ENCODE data around the gene DPP10.

DNA sequence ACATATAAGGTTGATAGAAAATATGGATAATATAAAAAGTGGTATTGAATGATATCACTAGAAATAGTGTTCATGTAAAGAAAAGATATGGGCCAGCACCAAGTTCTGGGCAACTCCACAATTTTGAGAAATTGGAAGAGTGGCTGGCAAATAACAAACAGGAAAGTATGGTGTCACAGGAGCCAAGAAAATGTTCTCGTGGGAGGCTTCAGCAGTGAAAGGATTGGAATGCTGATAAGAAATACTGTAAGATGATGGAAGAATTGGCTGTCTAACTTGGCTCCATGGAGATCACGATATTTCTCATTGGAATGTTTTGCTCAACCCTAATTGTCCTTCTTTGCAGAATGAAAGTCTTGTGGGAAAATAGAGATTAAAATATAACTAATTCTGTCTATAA is 856.8 kb downstream of the DPP10 start:
- TF ChIP-seq CREB1 (IDR thresholded peaks at IDR 0.05) (no peak), CREB1 (CRISPR knock-in tag; IDR thresholded peaks at IDR 0.05) (no peak), RNF219 (CRISPR knock-in tag; IDR thresholded peaks at IDR 0.05) (no peak), THAP11 (CRISPR knock-in tag; IDR thresholded peaks at IDR 0.05) (no peak), DPF2 (CRISPR knock-in tag; IDR thresholded peaks at IDR 0.05; ENCODE audit: borderline replicate concordance, low read depth) (no peak)

Data from HepG2 (cell line).